ENCODE data around the gene ELOVL6.
"Not testable (repeated sequence)": the region's sequence is repeated elsewhere in the genome, so short reads cannot be mapped to it uniquely, and the experiment has no call there.

ELOVL6 gene

GRCh38 chr4:110160618-110161017, 37.8 kb downstream of the ELOVL6 start:
- no peak overlapping the region for H3K4me3 ChIP-seq (ENCODE audit: low read length)
- no peak for DNase-seq (ENCODE audit: low read depth)
- TF ChIP-seq CTCF (IDR thresholded peaks at IDR 0.05; ENCODE audit: insufficient read depth, low read depth, low read length, missing control alignments), result no peak

- DNase-seq (ENCODE audit: low read depth), result no peak
- H3K4me3 ChIP-seq (ENCODE audit: low read length), result no peak overlapping the region
- no peak for TF ChIP-seq CTCF (IDR thresholded peaks at IDR 0.05; ENCODE audit: insufficient read depth, low read depth, low read length, missing control alignments)
Observed at GRCh38 chr4:110159541-110159940, 38.9 kb downstream of the ELOVL6 start.

- TF ChIP-seq CTCF (IDR thresholded peaks at IDR 0.05; ENCODE audit: insufficient read depth, low read depth, low read length, missing control alignments), result no peak
- H3K4me3 ChIP-seq (ENCODE audit: low read length), result no peak overlapping the region
- DNase-seq (ENCODE audit: low read depth), result no peak
Observed at GRCh38 chr4:110157580-110157979, 40.8 kb downstream of the ELOVL6 start.

- H3K4me3 ChIP-seq (ENCODE audit: low read length), result not testable (repeated sequence)
- DNase-seq (ENCODE audit: low read depth), result peak; percentile 21
Observed at GRCh38 chr4:110157166-110157565, 41.2 kb downstream of the ELOVL6 start.

GRCh38 chr4:110156442-110156841, 42.0 kb downstream of the ELOVL6 start:
- H3K4me3 ChIP-seq (ENCODE audit: low read length), result no peak overlapping the region
- TF ChIP-seq CTCF (IDR thresholded peaks at IDR 0.05; ENCODE audit: insufficient read depth, low read depth, low read length, missing control alignments), result no peak
- DNase-seq (ENCODE audit: low read depth), result no peak

- no peak overlapping the region for H3K4me3 ChIP-seq (ENCODE audit: low read length)
- no peak for TF ChIP-seq CTCF (IDR thresholded peaks at IDR 0.05; ENCODE audit: insufficient read depth, low read depth, low read length, missing control alignments)
Observed at GRCh38 chr4:110155654-110156053, 42.8 kb downstream of the ELOVL6 start.

GRCh38 chr4:110154582-110154981, 43.8 kb downstream of the ELOVL6 start:
- no peak for DNase-seq (ENCODE audit: low read depth)
- no peak for TF ChIP-seq CTCF (IDR thresholded peaks at IDR 0.05; ENCODE audit: insufficient read depth, low read depth, low read length, missing control alignments)
- H3K4me3 ChIP-seq (ENCODE audit: low read length), result no peak overlapping the region

More at GRCh38 chr4:110155654-110156053, 42.8 kb downstream of the ELOVL6 start:
- DNase-seq (ENCODE audit: low read depth), result no peak

- TF ChIP-seq CTCF (IDR thresholded peaks at IDR 0.05; ENCODE audit: insufficient read depth, low read depth, low read length, missing control alignments), result no peak
- no peak overlapping the region for H3K4me3 ChIP-seq (ENCODE audit: low read length)
- no peak for DNase-seq (ENCODE audit: low read depth)
Observed at GRCh38 chr4:110152386-110152785, 46.0 kb downstream of the ELOVL6 start.

Data from epithelial cell of esophagus (primary cell).